HG03354 (cell line): ENCODE data around the gene PTPRT.
"Not testable (repeated sequence)": the region's sequence is repeated elsewhere in the genome, so short reads cannot be mapped to it uniquely, and the experiment has no call there.

Experiments
- ATAC-seq: cut with Tn5 transposase; IDR thresholded peaks from one replicate; pipeline ENCODE4 v1.9.1; 2021; ENCODE audit warnings: mild to moderate bottlenecking; ENCODE audit not compliant: unreplicated experiment, poor library complexity, severe bottlenecking

Gene PTPRT

GRCh38 chr20:42212391-42212790 is 977.3 kb downstream of the PTPRT start:
- no peak for ATAC-seq

GRCh38 chr20:42206557-42206956 is 983.1 kb downstream of the PTPRT start:
- not testable (repeated sequence) for ATAC-seq

GRCh38 chr20:42204109-42204660 is 985.5 kb downstream of the PTPRT start:
- no peak for ATAC-seq

GRCh38 chr20:42197599-42197998 is 992.1 kb downstream of the PTPRT start:
- ATAC-seq = no peak

- ATAC-seq = no peak
These were observed 996.6 kb downstream of the PTPRT start for GRCh38 chr20:42193119-42193518.

GRCh38 chr20:42192321-42192720 is 997.4 kb downstream of the PTPRT start:
- ATAC-seq = no peak

GRCh38 chr20:42191140-42191860 is 998.4 kb downstream of the PTPRT start:
- no peak for ATAC-seq

- no peak for ATAC-seq
These were observed 999.6 kb downstream of the PTPRT start for GRCh38 chr20:42190084-42190483.

- ATAC-seq = no peak
These were observed 1003.4 kb downstream of the PTPRT start for GRCh38 chr20:42186337-42186736.

GRCh38 chr20:42183147-42183546 is 1006.6 kb downstream of the PTPRT start:
- no peak for ATAC-seq

GRCh38 chr20:42181064-42181463 is 1008.6 kb downstream of the PTPRT start:
- ATAC-seq = no peak

GRCh38 chr20:42179768-42180167 is 1009.9 kb downstream of the PTPRT start:
- ATAC-seq = no peak

GRCh38 chr20:42173440-42173839 is 1016.3 kb downstream of the PTPRT start:
- ATAC-seq = no peak

GRCh38 chr20:42164121-42164890 is 1025.4 kb downstream of the PTPRT start:
- no peak for ATAC-seq

GRCh38 chr20:42161228-42161829 is 1028.4 kb downstream of the PTPRT start:
- ATAC-seq = no peak

GRCh38 chr20:42159808-42160207 is 1029.9 kb downstream of the PTPRT start:
- no peak for ATAC-seq

GRCh38 chr20:42158272-42158671 is 1031.4 kb downstream of the PTPRT start:
- ATAC-seq = no peak

- ATAC-seq = no peak
These were observed 1034.1 kb downstream of the PTPRT start for GRCh38 chr20:42155586-42155985.

GRCh38 chr20:42152575-42152974 is 1037.1 kb downstream of the PTPRT start:
- ATAC-seq = no peak

- no peak for ATAC-seq
These were observed 1039.5 kb downstream of the PTPRT start for GRCh38 chr20:42150230-42150629.

GRCh38 chr20:42138729-42139128 is 1051.0 kb downstream of the PTPRT start:
- no peak for ATAC-seq
